ENCODE data around the gene MVD. TPM values are rescaled to one million over a fixed set of nuclear protein-coding genes. Genes with fewer than 3 reads are reported as not detected.

The MVD gene
- total and polyA plus RNA-seq, 2 experiments from 2014 or later, result 95.3 to 149 TPM

DNA sequence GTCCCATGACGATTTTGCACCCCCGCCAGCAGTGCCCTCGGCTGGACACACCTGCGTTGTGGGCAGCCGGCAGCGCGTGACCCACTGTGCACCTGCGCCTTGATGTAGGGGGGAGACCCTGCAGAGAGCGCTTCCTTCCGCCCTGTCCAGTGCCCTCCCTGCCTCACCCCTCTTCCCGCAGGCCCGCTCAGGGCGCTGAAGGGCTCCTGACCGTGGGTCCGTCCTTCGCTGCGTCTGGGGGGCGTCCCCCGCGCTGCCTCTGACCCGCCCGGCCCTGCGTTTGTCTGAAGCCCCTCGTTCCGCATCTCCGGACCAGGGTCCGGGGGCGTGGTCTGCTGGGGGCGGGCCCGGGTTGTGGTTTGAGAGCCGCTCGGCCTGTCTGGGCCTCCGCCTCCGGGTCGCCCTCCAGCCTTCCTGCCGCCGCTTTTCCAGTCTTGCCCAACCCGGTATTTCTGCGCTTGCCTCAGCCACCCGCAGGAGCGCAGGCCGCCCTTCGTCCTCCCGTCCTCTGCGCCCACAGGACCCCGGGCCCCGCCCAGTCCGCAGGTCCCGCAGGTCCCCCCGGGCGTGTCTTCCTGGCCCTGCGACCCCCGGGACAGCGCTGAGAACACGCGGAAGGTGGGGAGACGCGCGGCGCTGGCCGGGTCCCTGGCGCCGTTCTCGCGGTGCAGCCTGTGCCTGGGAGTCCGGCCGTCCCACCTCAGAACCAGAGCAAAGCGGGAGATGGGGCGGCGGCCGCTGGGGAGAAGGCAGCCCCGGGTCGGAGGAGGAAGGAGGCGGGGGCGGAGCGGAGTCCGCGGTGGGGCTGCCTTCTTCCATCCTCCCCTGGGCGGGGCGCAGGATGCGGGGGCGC, 28.5 kb downstream of the MVD start (continued):
- no peak for TF ChIP-seq ETS1 (IDR thresholded peaks at IDR 0.05)
- no peak for TF ChIP-seq STAT1 (IDR thresholded peaks at IDR 0.05; ENCODE audit: unreplicated experiment)

- peaks cover 36% of the 10 kb centered on the region for H3K4me1 Mint-ChIP-seq
- Histone ChIP-seq H3K4me2 (peak overlapping the region; percentile 91), H3K4me3 (peak overlapping the region; percentile 89), H3K36me3 (ENCODE audit: insufficient read depth) (peaks cover 13% of the 10 kb centered on the region; the same call in 1 of the 2 replicates), H3F3A (replicated peaks; ENCODE audit: low read depth) (0 out of 2 replicates have a peak, but pooled peaks cover 16% of the 10 kb centered on the region), H3K79me2 (replicated peaks; ENCODE audit: insufficient read depth) (no peaks in the 10 kb centered on the region), H4K20me1 (replicated peaks; ENCODE audit: insufficient read depth) (no peaks in the 10 kb centered on the region), H3K9me2 (ENCODE audit: insufficient read depth) (no peaks in the 10 kb centered on the region), H3K27ac (ENCODE audit: low read depth) (no peak overlapping the region), H2AFZ (no peak overlapping the region), H3K27me3 (ENCODE audit: insufficient read depth) (no peaks in the 10 kb centered on the region; the same call in 1 of the 2 replicates), H3K4me1 (ENCODE audit: insufficient read depth) (peaks cover 21% of the 10 kb centered on the region)
- no peak overlapping the region for H3K27ac Mint-ChIP-seq
- no peaks in the 10 kb centered on the region for H3K9me3 Mint-ChIP-seq
- TF ChIP-seq STAT1 (IDR thresholded peaks at IDR 0.05; ENCODE audit: unreplicated experiment), result no peak
- TF ChIP-seq, protein P1, sequence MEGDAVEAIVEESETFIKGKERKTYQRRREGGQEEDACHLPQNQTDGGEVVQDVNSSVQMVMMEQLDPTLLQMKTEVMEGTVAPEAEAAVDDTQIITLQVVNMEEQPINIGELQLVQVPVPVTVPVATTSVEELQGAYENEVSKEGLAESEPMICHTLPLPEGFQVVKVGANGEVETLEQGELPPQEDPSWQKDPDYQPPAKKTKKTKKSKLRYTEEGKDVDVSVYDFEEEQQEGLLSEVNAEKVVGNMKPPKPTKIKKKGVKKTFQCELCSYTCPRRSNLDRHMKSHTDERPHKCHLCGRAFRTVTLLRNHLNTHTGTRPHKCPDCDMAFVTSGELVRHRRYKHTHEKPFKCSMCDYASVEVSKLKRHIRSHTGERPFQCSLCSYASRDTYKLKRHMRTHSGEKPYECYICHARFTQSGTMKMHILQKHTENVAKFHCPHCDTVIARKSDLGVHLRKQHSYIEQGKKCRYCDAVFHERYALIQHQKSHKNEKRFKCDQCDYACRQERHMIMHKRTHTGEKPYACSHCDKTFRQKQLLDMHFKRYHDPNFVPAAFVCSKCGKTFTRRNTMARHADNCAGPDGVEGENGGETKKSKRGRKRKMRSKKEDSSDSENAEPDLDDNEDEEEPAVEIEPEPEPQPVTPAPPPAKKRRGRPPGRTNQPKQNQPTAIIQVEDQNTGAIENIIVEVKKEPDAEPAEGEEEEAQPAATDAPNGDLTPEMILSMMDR (conservative IDR thresholded peaks at IDR 0.05; ENCODE audit: low read depth in 2 of 2), result peak; percentile 53 to 81; a peak in 3 of 4 replicates
- peak; percentile 51 for ATAC-seq
- peaks cover 26% of the 10 kb centered on the region; the same call in 2 of the 3 replicates for H3K36me3 Mint-ChIP-seq (ENCODE audit: low read depth)
- H3K4me3 Mint-ChIP-seq, result peak overlapping the region; percentile 71; the same call in 2 of the 3 replicates
- peak; percentile 86 for DNase-seq (ENCODE audit: low spot score)
- peaks cover 22% of the 10 kb centered on the region for H3K27me3 Mint-ChIP-seq (ENCODE audit: insufficient read depth, low read depth, poor library complexity)
Measured at GRCh38 chr16:88633684-88634140, 29.2 kb downstream of the MVD start.

- Mint-ChIP-seq H3K4me1 (peaks cover 33% of the 10 kb centered on the region), H3K27me3 (ENCODE audit: insufficient read depth, low read depth, poor library complexity) (peaks cover 17% of the 10 kb centered on the region), H3K4me3 (no peak overlapping the region), H3K9me3 (no peaks in the 10 kb centered on the region), H3K36me3 (ENCODE audit: low read depth) (peaks cover 35% of the 10 kb centered on the region), H3K27ac (0 out of 2 replicates have a peak overlapping the region, but pooled peaks have one; percentile 56)
- Histone ChIP-seq H3K27me3 (ENCODE audit: insufficient read depth) (no peaks in the 10 kb centered on the region; the same call in 1 of the 2 replicates), H3K9me2 (ENCODE audit: insufficient read depth) (no peaks in the 10 kb centered on the region), H3K4me2 (no peak overlapping the region), H3K27ac (ENCODE audit: low read depth) (no peak overlapping the region), H3K36me3 (ENCODE audit: insufficient read depth) (peaks cover 13% of the 10 kb centered on the region; the same call in 1 of the 2 replicates), H3K4me3 (no peak overlapping the region), H2AFZ (no peak overlapping the region), H3F3A (replicated peaks; ENCODE audit: low read depth) (0 out of 2 replicates have a peak, but pooled peaks cover 14% of the 10 kb centered on the region), H3K4me1 (ENCODE audit: insufficient read depth) (peaks cover 10% of the 10 kb centered on the region), H3K79me2 (replicated peaks; ENCODE audit: insufficient read depth) (no peaks in the 10 kb centered on the region), H4K20me1 (replicated peaks; ENCODE audit: insufficient read depth) (no peaks in the 10 kb centered on the region)
- TF ChIP-seq ZNF331 (CRISPR knock-in tag; IDR thresholded peaks at IDR 0.05; ENCODE audit: low read depth), result no peak
- no peak for TF ChIP-seq EZH2 (IDR thresholded peaks at IDR 0.05; ENCODE audit: low read depth, unreplicated experiment)
- DNase-seq (ENCODE audit: low spot score), result no peak
- ATAC-seq, result no peak
Measured at GRCh38 chr16:88632587-88632930, 30.3 kb downstream of the MVD start.

Data from GM23338 (cell line).